ENCODE measurements around the gene CTXN1.
A peak's percentile ranks its signal among the peaks of the same experiment; 100 is the strongest.
"Not testable (repeated sequence)": the region's sequence is repeated elsewhere in the genome, so short reads cannot be mapped to it uniquely, and the experiment has no call there.

CTXN1 gene

DNA sequence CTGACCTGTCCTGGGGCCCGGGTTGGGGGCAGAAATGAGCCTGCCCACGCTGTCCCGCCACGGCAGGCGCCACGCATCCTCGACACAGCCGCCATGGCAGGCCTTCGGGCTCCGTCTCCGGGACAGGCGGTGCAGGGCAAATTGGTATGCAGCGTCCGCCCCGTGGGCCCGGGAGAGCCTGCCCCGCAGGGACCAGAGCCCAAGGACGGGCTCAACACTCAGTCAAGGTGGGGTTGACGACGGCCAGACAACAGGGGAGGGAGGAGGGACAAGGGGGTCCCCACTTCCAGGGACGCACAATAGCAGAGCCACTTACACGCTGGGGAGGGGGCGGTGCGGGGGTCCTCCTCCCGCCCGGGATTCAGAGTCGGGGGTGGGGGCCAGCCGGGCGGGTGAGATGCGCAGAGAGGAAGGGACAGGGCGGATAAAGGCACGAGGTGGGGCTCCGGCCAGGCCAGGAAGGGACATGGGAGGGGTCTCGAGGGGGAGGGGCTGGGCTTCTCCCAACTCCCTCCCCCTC, 1.2 kb downstream of the CTXN1 start:
- no peak for DNase-seq

GRCh38 chr19:7924241-7924640, 1.7 kb downstream of the CTXN1 start:
- DNase-seq, result no peak

DNA sequence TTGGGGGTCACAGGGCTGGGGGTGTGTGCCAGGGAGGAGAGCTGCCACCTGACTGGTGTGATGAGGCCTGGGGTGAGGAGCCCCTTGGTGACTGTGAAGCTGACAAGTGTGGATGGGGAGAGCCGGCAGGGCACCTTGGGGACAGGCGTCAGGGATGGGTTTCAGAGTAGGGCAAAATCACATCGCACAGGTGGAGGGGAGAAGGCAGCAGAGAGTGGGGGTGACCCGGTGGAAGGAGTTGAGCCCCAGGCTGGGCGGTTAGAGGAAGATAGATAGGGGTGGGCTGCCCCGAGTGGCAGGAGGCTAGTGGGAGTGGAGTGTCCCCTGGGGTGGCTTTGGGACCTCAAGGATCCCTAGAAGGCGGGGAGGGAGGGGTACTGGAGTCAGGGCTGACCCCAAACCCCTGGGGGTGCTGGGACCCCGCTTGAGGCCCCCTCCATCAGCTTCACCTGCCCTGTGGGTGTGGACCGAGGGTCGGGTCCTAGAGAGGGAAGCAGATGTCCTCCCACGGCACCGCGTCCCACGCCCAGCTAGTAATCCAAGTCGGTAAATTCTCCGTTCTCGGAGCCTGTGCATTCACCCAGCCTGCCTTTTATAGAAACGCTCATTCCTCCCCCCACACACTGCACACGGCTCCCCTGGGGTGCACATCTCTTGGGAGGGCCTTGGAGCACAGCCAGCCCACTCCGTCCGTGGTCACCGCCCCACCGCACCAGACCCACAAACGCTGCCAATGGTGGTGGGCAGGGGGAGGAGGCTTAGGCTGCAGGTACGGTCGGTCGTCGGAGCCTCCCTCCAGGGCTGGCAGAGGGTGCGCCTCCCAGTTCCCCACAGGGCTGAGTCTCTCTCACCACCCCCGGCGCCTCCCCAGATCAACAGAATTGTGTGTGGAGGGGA, 2.4 kb downstream of the CTXN1 start:
- DNase-seq, result no peak

- DNase-seq, result no peak
Observed at GRCh38 chr19:7922836-7923195, 3.1 kb downstream of the CTXN1 start.

DNA sequence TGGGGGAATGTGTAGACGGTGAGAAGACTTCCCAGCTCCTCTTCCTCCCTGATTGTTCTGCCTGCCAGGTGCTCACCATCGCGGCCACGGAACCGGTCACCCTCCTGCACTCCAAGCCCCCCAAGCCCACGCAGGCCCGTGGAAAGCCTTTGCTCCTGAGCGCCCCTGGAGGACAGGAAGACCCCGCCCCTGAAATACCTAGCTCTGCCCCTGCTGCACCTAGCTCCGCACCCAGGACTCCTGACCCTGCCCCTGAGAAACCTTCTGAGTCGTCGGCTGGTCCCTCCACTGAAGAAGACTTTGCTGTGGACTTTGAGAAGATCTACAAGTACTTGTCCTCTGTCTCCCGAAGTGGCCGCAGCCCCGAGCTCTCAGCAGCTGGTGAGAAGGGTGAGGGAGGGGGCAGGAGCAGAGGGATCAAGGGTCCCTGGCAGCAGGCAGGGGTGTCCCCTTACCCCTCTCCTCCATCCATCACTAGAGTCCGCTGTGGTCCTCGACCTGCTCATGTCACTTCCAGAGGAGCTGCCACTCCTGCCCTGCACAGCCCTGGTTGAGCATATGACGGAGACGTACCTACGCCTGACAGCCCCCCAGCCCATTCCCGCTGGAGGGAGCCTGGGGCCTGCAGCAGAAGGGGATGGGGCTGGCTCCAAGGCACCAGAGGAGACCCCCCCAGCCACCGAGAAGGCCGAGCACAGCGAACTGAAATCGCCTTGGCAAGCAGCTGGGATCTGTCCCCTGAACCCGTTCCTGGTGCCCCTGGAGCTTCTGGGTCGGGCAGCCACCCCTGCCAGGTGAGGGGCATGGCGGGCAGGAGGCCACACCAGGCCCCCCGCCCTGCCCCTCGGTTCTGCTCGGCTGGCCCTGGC, 3.7 kb downstream of the CTXN1 start:
- no peak for DNase-seq

DNA sequence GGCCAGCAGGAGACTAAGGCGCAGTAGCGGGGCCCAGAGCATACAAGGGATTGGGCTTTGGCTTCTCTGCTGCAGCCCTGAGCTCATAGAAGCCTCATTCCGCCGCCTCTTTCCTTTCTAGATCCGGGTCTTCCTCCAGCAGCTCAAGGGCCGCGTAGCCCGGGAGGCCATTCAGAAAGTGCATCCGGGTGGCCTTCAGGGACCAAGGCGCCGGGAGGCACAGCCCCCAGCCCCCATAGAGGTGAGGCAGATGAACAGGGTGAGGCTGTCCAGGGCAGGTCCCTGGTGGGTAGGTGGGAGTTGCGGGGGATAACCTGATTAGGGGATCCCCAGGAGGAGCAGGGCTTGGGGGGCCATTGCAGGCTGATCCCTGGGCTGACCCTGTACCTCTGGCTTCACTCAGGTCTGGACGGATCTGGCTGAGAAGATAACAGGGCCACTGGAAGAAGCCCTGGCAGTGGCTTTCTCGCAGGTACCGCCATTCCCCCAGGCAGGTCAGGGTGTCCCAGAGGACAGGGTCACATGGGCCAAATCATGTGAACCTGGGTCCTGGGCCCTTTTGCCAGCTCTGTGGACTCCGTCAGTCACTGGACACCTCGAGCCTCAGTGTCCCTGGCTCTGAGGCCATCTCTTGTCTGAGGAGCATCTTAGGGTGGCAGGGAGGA, 4.5 kb downstream of the CTXN1 start:
- peak in 1 of 2 experiments; percentile 55 for DNase-seq

- DNase-seq, result peak; percentile 79 to 97
Observed at GRCh38 chr19:7920519-7921301, 5.2 kb downstream of the CTXN1 start.

DNA sequence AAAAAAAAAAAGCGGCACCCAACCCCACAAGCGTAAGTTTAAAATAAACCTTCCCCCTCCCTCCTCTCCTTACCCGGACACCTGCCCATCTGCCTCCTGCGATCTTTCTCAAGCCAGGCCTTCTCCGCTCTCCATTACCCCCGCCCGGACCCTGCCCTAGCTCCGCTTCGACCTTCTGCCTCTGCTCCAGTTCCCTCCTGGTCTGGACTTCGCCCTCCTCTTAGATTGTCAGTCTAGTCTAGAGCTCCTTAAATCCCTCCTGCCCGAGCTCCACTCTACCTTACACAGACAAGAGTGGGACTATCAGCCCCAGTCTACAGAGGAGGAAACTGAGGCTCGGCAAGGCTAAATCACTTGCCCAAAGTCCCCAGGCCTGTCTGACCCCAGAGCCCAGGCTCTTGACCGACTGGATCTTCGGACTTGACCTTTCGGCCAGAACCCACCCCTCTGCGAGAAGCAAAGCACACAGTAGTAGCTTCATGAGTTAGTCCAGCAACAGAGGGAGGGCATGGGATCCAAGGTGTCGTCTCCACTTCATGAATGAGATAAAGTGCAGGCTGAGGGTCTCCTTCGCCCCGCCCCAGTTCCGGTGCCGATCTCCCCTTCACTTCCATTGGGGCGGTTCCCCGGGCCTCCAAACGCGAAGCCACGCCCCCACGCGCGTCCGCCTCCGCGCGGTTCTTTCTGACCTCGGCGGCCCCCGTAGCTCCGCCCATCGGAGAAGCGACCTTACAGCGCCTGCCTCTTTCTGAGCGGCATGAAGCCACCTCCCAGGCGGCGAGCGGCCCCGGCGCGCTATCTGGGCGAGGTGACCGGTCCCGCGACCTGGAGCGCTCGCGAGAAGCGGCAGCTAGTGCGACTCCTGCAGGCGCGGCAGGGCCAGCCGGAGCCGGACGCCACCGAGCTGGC, 6.1 kb downstream of the CTXN1 start, which contains the start of gene SNAPC2:
Gene SNAPC2 (plus strand): TSS at position 729 of the 909 bp plus-strand sequence. CDS start 29 bp downstream, at position 758.
- DNase-seq, result peak; percentile 65 to 93

DNA sequence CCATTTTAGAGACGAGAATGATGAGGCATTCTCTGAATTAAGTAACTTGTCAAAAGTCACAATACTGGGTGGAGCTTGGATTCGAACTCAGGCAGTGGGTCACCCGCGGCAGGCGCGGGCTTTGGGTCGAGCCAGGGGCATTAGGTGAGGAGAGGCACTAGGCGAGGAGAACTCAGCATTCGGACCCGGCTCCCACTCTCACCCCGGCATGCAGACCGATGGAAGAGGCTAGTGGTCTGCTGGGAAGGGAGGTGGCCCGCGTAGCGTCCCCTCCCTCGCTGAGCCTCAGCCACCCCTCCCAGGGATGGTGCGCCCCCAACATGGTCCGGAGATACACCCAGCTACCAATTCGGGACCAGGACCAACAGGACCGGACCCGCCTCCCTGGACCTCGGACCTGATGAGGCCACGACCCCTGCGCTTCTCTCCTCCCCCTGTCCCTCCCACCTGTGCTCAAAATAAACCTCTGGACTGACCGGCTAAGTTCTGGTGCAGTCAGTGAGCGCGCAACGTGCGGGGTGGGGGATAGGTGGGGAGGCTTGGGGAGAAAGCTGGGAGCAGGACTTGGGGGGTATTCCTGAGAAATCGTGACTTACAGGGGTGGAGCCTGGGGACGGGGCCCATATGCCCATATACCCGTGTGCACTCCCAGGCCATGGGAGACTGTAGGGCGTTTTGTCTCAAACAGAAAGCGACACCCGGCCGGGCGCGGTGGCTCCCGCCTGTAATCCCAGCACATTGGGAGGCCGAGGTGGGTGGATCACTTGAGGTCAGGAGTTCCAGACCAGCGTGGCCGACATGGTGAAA, 7.1 kb downstream of the CTXN1 start:
- no peak for DNase-seq

DNA sequence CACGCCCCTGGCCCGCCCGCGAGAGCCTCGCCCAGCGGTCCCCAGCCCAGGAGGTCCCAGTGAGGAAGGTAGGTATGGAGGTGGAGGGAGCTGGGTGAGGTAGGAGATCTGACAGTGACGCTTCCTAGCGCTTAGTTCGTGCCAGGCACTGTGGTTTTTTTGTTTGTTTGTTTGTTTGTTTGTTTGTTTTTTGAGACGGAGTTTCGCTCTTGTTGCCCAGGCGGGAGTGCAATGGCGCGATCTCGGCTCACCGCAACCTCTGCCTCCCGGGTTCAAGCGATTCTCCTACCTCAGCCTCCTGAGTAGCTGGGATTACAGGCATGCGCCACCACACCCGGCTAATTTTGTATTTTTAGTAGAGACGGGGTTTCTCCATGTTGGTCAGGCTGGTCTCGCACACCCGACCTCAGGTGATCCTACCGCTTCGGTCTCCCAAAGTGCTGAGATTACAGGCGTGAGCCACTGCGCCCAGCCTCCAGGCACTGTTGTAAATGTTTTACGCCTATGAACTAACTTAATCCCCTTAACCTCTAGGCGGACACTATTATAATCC, 7.8 kb downstream of the CTXN1 start:
- not testable (repeated sequence) for DNase-seq

- DNase-seq, result peak in 1 of 2 experiments; percentile 64
Observed at GRCh38 chr19:7917267-7918061, 8.5 kb downstream of the CTXN1 start.

DNA sequence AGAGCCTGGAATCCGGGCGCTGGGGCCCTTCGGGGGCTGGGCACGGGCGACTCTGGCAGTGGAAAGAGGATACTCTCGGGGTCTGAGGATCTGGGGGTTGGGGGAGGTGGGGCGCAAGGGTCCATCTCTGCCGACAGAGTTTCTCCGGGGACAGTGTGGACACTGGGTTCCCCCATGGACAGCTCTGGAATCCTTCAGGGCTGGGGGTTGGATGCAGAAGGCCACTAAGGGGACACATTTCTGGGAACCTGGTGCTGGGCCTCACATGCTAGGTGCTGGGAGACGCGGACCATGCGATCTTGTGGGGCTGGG, 9.0 kb downstream of the CTXN1 start:
- no peak for DNase-seq

- DNase-seq, result peak in 1 of 2 experiments; percentile 26
Observed at GRCh38 chr19:7916103-7916954, 9.6 kb downstream of the CTXN1 start.

GRCh38 chr19:7915250-7916102, 10.5 kb downstream of the CTXN1 start:
- DNase-seq, result no peak

- no peak for DNase-seq
Observed at GRCh38 chr19:7914598-7915045, 11.3 kb downstream of the CTXN1 start, which contains the start of gene TGFBR3L. TSS of gene TGFBR3L (plus strand) at chr19:7914830.

GRCh38 chr19:7914099-7914498, 11.8 kb downstream of the CTXN1 start:
- DNase-seq, result no peak

GRCh38 chr19:7913652-7914051, 12.3 kb downstream of the CTXN1 start:
- DNase-seq, result no peak

Data from NCI-H526 (cell line).